Measurements from ENCODE around the gene PUSL1. TPM values are rescaled to one million over a fixed set of nuclear protein-coding genes. Genes with fewer than 3 reads are reported as not detected.

Gene PUSL1, protein sequence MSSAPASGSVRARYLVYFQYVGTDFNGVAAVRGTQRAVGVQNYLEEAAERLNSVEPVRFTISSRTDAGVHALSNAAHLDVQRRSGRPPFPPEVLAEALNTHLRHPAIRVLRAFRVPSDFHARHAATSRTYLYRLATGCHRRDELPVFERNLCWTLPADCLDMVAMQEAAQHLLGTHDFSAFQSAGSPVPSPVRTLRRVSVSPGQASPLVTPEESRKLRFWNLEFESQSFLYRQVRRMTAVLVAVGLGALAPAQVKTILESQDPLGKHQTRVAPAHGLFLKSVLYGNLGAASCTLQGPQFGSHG
- 0.26 and 2.6 TPM in 2 replicates for polyA plus RNA-seq

DNA sequence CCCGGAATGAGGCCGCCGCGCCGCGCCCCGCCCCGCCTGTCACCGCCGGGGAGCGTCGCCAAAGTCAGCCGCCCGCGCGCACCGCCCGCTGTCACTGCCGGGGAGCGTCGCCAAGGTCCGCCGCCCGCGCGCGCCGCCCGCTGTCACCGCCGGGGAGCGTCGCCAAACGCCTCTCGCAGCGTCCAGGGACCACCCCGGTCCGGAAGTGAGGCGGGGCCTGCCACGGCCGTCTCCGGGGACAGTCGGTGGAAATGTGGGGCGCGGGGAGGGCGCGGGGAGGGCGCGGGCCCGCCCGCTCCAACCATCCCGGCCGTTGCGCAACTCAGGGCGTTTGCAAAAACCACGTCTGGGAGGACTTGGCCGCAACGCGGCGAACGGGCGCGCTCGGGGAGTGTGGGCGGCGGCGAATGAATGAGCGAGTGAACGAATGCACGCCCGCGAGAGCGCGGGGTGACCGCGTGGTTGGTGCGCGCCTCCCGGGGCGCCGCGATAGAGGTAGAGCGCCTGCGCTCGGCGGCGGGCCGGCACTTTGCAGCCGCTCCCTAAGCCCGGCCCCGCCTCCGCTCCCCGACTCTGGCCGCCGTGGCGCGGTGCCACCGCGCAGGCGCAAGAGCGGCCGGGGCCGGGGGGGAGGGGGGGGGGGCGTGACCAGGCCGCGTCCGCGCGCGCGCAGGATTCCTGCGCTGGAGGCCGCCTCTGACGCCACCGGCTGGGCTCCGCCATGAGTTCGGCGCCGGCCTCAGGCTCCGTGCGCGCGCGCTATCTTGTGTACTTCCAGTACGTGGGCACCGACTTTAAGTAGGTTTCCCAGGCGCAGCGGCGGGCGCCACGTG is at the start of gene PUSL1, which contains the start of gene ACAP3:
PUSL1 (plus strand) TSS at position 675 of the 833 bp plus-strand sequence; CDS start at position 722, 47 bp downstream.
ACAP3 (minus strand) TSS at position 8 of the 833 bp plus-strand sequence. CDS start 115 bp downstream, outside the sequence.

DNA sequence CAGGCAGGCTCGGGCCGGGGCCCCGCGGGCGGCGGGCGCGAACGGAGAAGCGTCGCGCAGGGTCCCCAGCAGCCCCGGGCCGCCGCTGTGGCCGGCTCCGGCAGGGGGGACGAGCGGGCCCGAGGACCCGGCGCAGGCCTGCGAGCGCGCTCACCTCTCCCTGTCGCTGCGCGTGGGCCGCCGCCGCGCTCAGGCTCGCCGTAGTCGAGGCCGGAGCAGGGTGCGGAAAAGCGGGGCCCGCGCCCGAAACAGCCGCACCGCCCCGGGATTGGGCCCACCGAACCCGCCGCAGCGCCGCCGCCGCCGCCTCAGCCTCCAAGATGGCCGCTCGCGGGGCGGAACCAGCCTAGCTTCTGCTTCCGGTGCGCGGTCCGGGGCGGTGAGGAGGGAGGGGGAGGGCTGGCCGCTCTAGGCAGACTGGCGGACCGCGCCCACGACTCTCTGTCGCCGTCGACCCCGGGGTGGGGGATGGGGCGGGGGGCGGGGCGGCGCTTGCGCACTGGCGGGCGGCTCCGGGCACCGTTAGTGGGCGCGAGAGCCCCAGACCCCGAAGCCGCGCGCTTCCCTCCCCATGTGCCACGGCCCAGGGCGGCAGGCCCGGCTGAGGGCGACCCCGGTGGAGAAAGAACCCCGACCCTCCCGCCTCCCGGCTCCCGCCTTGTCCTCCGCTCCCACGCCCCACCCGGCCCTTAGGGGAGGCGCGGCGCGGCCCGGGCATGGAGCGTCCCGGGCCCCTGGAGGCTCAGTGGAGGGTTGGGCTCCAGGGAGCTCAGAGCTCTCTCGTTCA is 34.7 kb upstream of the PUSL1 start, which contains the start of gene UBE2J2:
UBE2J2 (minus strand) TSS at position 343 of the 787 bp plus-strand sequence. CDS start 5,862 bp downstream, outside the sequence.

GRCh38 chr1:1324524-1325287 is 16.3 kb downstream of the PUSL1 start, which contains the start of the genes CPTP and INTS11:
TSS of gene CPTP (plus strand) at chr1:1324802. CDS start at chr1:1326911, 2,109 bp downstream.
TSS of gene INTS11 (minus strand) at chr1:1324660. CDS start at chr1:1324608, 52 bp downstream.

DNA sequence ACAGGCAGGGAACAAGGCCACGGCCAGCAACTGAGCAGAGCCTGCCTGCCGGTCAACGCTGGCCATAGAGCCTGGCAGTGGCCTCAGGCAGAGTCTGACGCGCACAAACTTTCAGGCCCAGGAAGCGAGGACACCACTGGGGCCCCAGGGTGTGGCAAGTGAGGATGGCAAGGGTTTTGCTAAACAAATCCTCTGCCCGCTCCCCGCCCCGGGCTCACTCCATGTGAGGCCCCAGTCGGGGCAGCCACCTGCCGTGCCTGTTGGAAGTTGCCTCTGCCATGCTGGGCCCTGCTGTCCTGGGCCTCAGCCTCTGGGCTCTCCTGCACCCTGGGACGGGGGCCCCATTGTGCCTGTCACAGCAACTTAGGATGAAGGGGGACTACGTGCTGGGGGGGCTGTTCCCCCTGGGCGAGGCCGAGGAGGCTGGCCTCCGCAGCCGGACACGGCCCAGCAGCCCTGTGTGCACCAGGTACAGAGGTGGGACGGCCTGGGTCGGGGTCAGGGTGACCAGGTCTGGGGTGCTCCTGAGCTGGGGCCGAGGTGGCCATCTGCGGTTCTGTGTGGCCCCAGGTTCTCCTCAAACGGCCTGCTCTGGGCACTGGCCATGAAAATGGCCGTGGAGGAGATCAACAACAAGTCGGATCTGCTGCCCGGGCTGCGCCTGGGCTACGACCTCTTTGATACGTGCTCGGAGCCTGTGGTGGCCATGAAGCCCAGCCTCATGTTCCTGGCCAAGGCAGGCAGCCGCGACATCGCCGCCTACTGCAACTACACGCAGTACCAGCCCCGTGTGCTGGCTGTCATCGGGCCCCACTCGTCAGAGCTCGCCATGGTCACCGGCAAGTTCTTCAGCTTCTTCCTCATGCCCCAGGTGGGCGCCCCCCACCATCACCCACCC is 22.9 kb downstream of the PUSL1 start, which contains the start of gene TAS1R3:
TAS1R3 (plus strand) TSS at position 213 of the 898 bp plus-strand sequence; CDS start at position 279, 66 bp downstream.

DNA sequence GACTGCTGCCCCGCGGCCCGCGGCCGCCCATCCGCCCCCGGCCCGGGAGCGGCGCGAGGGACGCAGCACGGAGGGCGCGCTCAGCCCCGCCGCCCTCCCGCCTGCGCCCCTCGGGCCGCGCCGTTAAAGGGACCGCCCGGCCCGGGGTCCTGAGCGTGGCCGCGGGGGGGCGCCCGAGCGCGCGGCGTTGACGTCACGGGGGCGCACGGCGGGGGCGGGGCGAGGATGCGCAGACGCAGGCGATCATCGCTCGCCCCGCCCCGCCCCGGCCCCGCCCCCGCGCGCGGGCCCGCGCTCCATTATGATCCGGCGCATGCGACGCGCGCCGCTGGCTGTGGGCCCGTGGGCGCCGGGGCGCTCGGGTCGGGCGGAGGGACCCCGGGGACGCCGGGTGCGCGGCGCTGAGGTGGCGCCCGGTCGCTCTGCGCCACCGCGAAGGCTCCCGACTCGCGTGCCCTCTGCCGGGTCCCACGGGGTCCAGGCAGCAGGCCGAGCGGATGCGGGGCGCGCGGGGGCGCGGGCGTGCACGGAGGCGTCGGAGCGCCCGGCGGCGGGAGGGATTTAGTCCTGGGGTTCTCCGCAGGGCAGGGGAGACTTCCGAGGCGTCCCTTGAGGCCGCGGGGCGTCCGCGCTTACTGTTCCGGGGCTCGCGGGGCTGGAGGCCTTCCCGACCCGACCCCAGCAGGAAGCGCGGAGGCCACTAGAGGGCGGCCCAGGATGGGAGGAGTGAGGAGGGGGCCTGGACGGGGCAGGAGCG is 41.0 kb downstream of the PUSL1 start, which contains the start of gene DVL1:
DVL1 (minus strand) TSS at position 163 of the 757 bp plus-strand sequence. CDS start 353 bp downstream, outside the sequence.

DNA sequence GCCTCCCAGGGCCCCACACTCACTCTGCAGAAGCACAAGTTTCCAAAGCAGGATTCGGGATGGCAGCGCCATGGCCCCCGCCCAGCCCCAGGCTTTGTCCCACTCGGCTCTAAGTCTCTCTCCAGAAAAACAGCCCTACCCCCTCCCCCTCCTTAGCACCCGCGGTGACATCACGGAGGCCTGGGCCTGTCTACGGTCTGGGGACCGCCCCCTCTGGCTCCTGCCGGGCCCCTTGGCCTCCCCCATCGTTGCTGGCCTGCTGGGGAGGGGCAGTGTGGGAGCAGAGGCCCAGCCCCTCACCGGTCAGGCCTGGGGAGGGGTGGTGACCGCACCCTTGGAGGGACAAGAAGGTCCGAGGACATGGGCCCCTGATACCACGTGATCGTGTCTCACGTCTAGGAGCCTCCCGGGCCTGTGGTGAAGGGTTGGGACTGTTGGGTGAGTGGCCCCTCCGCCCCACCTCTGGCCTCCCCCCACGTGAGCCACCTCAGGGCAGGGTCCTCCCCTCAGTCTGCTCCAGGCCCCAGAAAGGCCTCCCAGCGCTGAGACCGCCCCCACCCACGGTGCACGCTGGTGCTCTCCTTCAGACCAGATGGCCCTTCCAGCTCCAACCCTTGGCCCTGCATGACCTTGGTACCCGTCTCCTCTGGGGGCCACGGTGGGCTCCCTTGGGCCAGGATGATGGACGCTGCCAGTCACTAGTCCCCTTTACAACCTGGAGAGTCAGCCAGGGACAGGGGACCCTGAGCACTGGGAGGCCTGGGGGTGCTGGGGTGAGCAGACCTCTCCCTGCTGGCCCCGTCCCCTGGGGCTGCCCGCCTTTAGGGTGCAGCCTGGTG is 50.3 kb downstream of the PUSL1 start, which contains the start of gene MXRA8:
MXRA8 (minus strand) TSS at position 123 of the 839 bp plus-strand sequence; CDS start at position 72, 51 bp downstream.

Other genes starting within 250 kb of the PUSL1 start
- gene RNF223, start 234.3 kb upstream of the PUSL1 start, polyA plus RNA-seq = not detected in 2 replicates
- gene C1orf159, start 192.5 kb upstream of the PUSL1 start, polyA plus RNA-seq = 0.26 TPM in 1 of 2 replicates, not detected in the other
- not detected in 2 replicates for gene TTLL10, start 134.7 kb upstream of the PUSL1 start, polyA plus RNA-seq
- gene TNFRSF18, start 102.0 kb upstream of the PUSL1 start, polyA plus RNA-seq = not detected in 2 replicates
- not detected in 2 replicates for gene TNFRSF4, start 94.4 kb upstream of the PUSL1 start, polyA plus RNA-seq
- 3.7 and 10.0 TPM in 2 replicates for gene SDF4, start 76.6 kb upstream of the PUSL1 start, polyA plus RNA-seq
- gene B3GALT6, start 76.4 kb upstream of the PUSL1 start, polyA plus RNA-seq = 1.3 and 1.5 TPM in 2 replicates
- not detected in 2 replicates for gene C1QTNF12, start 61.9 kb upstream of the PUSL1 start, polyA plus RNA-seq
- gene UBE2J2, start 34.7 kb upstream of the PUSL1 start, polyA plus RNA-seq = 0.87 and 3.4 TPM in 2 replicates
- gene SCNN1D, start 28.2 kb upstream of the PUSL1 start, polyA plus RNA-seq = not detected in 2 replicates
- gene ACAP3, start 667 bp upstream of the PUSL1 start, polyA plus RNA-seq = 0.91 and 4.7 TPM in 2 replicates
- 13.9 and 14.6 TPM in 2 replicates for gene INTS11, start 16.1 kb downstream of the PUSL1 start, polyA plus RNA-seq
- gene CPTP, start 16.2 kb downstream of the PUSL1 start, polyA plus RNA-seq = 0.21 and 0.26 TPM in 2 replicates
- not detected in 2 replicates for gene TAS1R3, start 22.7 kb downstream of the PUSL1 start, polyA plus RNA-seq
- gene DVL1, start 40.8 kb downstream of the PUSL1 start, polyA plus RNA-seq = 0.86 and 1.1 TPM in 2 replicates
- 0.63 and 3.6 TPM in 2 replicates for gene MXRA8, start 50.0 kb downstream of the PUSL1 start, polyA plus RNA-seq
- 29.6 and 36.4 TPM in 2 replicates for gene AURKAIP1, start 66.6 kb downstream of the PUSL1 start, polyA plus RNA-seq
- 22.1 and 24.2 TPM in 2 replicates for gene CCNL2, start 90.7 kb downstream of the PUSL1 start, polyA plus RNA-seq
- 252 and 299 TPM in 2 replicates for gene MRPL20, start 98.7 kb downstream of the PUSL1 start, polyA plus RNA-seq
- gene ANKRD65, start 112.7 kb downstream of the PUSL1 start, polyA plus RNA-seq = 0.24 TPM in 1 of 2 replicates, not detected in the other
- gene VWA1, start 127.1 kb downstream of the PUSL1 start, polyA plus RNA-seq = 0.74 TPM in 1 of 2 replicates, not detected in the other
- 3.1 and 14.2 TPM in 2 replicates for gene ATAD3C, start 141.1 kb downstream of the PUSL1 start, polyA plus RNA-seq
- gene ATAD3B, start 163.2 kb downstream of the PUSL1 start, polyA plus RNA-seq = not detected in 2 replicates
- gene ATAD3A, start 203.6 kb downstream of the PUSL1 start, polyA plus RNA-seq = 0.10 and 0.27 TPM in 2 replicates
- gene TMEM240, start 232.0 kb downstream of the PUSL1 start, polyA plus RNA-seq = not detected in 2 replicates